NCI-H446 treated with DMSO at 0.1 percent for 48 hours (cell line): ENCODE data around the gene ACP6.
A peak's percentile ranks its signal among the peaks of the same experiment; 100 is the strongest.
"Not testable (repeated sequence)": the region's sequence is repeated elsewhere in the genome, so short reads cannot be mapped to it uniquely, and the experiment has no call there.

Experiments used
- DNase-seq: peaks from one replicate; lab custom pipeline; 2025; lab: John Stamatoyannopoulos, UW

ACP6 gene

GRCh38 chr1:147670319-147671001, at the start of gene ACP6:
Gene ACP6, minus strand, starts transcription at chr1:147670524. Its CDS starts 476 bp downstream, at chr1:147670048.
- peak; percentile 86 for DNase-seq

GRCh38 chr1:147719711-147720225, 49.4 kb upstream of the ACP6 start:
- DNase-seq, result no peak

- DNase-seq, result no peak
These were observed 48.8 kb upstream of the ACP6 start for GRCh38 chr1:147719029-147719698.

GRCh38 chr1:147717706-147718097, 47.4 kb upstream of the ACP6 start:
- no peak for DNase-seq

- no peak for DNase-seq
These were observed 46.9 kb upstream of the ACP6 start for GRCh38 chr1:147717051-147717705.

GRCh38 chr1:147712605-147713004, 42.3 kb upstream of the ACP6 start:
- no peak for DNase-seq

GRCh38 chr1:147700042-147701006, 30.0 kb upstream of the ACP6 start:
- peak; percentile 25 for DNase-seq

GRCh38 chr1:147699686-147700041, 29.3 kb upstream of the ACP6 start:
- no peak for DNase-seq

GRCh38 chr1:147683163-147683763, 12.9 kb upstream of the ACP6 start:
- DNase-seq, result no peak

GRCh38 chr1:147680608-147681235, 10.4 kb upstream of the ACP6 start:
- not testable (repeated sequence) for DNase-seq

GRCh38 chr1:147677681-147678080, 7.4 kb upstream of the ACP6 start:
- not testable (repeated sequence) for DNase-seq

GRCh38 chr1:147676311-147677085, 6.2 kb upstream of the ACP6 start:
- DNase-seq, result no peak

GRCh38 chr1:147673816-147674215, 3.5 kb upstream of the ACP6 start:
- DNase-seq, result no peak

GRCh38 chr1:147673406-147673805, 3.1 kb upstream of the ACP6 start:
- no peak for DNase-seq

GRCh38 chr1:147669469-147670318, 630 bp downstream of the ACP6 start:
- no peak for DNase-seq

GRCh38 chr1:147665521-147665920, 4.8 kb downstream of the ACP6 start:
- DNase-seq, result no peak

GRCh38 chr1:147664206-147664605, 6.1 kb downstream of the ACP6 start:
- DNase-seq, result no peak

GRCh38 chr1:147654511-147654910, 15.8 kb downstream of the ACP6 start:
- no peak for DNase-seq

GRCh38 chr1:147652306-147652705, 18.0 kb downstream of the ACP6 start:
- DNase-seq, result no peak
